AG08395 (cell line): ENCODE measurements around the gene HIGD2A.

ENCODE experiments used
- DNase-seq: peaks from one replicate; pipeline ENCODE4 v3.0.0; 2012; ENCODE audit warnings: mixed read lengths, low spot score

HIGD2A gene

DNA sequence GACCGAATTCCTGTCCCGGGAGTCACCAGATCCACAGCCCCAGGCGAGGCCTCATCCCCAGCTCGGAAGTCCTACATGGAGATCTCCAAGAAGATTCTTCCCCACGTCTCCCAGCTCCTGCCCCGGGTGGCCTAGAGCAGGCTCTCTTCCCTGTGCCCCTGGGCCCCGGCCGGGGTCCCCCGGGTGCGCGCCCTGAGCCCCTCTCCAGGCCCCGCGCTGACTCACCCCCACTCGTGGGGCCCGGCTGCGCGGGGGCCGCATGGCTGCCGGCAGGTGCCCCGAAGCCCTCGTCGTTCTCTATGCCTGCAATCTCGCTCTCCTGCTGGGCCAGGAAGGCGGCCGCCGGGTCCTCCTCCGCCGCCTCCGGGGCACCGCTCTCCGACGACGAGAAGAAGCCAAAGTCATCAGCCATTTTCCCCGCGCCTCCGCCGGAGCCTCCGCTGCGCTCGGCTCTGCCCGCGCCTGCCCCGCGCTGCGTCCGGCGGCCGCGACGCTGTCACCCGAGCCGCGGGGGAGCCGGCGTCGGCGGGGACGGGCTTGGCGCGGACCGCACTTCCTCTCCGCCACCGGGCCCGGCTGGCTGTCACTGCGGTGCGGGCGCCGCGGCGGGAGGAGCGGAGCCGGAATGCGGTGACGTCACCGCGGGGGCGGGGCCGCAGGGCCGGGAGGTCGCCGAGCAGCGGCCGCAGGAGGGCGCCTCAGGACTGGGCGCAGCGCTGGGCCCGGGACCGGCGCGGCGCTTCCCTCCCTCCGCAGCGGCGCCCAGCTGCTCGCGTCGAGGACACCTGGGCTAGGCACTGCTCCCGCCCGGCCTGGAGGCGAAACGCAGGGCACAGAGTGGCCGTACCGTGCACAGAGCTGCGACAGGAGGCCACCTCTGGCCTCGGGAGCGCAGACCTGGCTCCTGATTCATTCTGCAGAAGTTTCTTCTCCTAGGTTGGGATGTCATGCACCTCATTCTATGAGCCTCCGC is 27.7 kb downstream of the HIGD2A start, which contains the start of gene CLTB:
TSS of gene CLTB (minus strand) at position 588 of the 973 bp plus-strand sequence. CDS start at position 412, 176 bp downstream.
- peak; percentile 94 for DNase-seq

DNA sequence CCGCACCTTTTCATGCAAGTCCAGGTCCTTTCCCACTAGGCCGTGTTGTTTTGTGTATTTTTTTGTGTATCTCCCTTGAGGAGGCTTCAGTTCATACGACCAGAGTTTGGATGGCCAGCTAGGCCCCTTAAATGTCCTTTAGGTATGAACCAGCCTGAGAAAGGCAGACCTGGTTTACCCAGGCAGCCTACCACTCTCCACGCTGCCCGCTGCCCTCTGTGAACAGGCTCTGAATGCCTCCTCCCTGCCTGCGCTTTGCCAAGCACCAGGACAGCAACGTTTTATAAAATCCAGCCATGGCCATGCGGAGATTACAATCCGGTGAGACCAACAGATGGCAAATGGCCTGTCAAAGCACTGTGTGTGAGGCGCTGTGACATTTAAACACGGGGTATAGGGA is 28.4 kb downstream of the HIGD2A start:
- no peak for DNase-seq

DNA sequence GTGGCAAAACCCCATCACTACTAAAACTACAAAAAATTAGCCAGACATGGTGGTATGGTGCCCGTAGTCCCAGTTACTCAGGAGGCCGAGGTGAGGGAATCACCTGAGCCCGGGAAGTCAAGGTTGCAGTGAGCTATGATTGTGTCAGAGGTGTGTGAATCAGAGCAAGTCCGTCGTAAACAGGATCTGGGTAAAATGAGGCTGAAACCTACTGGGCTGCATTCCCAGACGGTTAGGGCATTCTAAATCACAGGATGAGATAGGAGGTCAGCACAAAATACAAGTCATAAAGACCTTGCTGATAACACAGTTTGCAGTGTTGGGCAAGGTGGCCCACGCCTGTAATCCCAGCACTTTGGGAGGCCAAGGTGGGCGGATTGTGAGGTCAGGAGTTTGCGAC is 29.7 kb downstream of the HIGD2A start:
- no peak for DNase-seq

DNA sequence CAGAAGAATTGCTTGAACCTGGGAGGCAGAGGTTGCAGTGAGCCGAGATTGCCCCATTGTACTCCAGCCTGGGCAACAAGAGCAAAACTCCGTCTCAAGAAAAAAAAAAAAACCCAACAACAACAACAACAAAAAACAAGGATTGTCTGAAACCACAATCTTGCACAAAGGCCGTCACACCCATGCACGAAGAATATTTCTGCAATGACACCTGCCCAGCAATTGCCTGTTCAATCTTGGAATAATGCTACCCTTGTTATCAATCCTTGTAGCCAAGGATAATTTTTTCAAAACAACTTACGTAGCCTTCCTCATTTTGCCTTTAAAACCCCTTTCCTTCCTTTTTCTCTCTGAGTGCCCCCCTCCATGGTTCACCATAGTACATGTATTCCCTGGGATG is 31.5 kb downstream of the HIGD2A start:
- no peak for DNase-seq

DNA sequence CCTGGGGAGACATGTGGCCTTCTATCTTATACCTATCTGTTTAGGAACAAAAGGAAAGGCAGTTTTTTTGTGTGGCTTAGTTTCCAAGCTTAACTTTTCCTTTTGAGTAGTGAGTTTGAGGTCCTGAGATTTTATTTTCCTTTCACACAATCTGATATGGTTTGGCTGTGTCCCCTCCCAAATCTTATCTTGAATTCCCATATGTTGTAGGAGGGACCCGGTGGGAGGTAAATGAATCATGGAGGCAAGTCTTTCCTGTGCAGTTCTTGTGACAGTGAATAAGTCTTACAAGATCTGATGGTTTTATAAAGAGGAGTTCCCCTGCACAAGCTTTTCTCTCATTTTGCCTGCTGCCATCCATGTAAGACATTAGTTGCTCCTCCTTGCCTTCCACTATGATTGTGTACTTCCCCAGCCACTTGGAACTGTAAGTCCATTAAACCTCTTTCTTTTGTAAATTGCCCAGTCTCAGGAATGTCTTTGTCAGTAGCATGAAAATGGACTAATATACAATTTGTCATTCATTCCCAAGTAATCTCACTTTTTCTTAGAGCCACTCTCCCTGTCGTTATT is 32.5 kb downstream of the HIGD2A start:
- DNase-seq, result no peak

DNA sequence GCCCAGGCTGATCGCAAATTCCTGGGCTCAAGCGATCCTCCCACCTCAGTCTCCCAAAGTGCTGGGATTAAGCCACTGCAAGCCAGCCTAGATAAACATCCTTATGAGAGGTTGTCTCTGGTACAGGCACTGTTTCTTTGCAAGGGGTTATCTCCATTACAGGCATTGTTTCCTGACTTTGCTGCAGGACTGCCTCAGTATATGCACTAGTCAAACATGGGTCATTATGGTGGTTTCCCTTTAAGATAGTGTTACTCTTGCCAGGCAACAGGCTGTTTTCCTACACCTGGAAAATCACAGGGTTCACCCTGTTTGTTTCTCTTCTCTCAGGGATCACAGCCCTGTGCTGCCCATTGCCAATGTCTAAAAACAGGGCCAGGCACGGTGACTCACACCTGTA is 35.6 kb downstream of the HIGD2A start:
- no peak for DNase-seq

DNA sequence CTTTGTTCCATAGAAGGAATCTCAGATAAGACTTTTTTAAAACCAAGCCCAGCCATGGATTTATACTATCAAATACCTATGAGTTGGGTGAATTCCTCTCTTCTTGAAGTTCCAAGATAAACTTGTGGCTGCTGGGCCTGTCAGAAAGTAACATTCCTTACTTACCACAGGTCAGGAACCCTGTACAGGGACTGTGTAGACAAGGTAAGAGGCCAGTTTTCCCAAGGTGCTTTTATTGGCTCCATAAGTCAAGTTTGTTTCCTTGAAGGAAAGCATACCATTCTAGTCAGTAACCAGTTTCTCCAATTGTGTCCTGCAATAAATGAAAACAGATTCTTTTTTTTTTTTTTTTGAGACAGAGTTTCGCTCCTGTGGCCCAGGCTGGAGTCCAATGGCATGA is 36.6 kb downstream of the HIGD2A start:
- no peak for DNase-seq

DNA sequence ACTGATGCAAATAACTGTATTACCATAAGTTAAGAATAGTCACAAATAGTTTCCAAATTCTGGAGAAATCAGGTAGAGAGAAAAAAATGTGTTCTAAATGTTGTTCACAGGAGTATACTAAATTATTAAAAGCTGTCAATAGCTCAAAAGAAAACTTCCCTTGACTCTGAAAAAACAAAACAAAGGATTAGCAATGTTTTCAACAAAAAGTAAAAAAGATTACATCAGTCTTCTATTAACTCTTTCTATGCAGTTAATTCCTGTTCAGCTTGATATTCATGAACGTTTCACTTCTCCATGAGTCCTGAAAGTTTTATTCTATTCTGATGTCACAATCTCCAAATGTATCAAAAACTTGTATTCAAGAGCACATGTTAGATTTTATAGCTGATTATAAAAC is 37.2 kb downstream of the HIGD2A start:
- no peak for DNase-seq

DNA sequence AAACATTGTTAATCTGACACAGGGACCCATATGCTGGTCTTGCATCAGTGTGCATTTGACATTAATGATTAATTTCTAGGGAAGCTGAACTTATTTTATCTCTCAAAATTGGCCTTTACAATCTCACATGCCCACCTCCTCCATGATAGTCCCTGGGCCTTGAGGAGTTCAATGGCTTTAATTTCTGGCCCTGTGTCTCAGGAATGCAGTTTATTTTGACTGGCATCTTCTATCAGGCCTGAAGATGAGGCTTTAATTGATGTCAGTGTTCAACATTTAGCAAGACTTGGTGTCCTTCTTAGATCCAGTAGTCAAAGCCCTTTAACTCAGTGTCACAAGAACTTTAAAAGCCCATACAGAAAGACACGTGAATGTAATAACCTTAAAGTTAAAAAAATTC is 38.3 kb downstream of the HIGD2A start:
- DNase-seq, result no peak

DNA sequence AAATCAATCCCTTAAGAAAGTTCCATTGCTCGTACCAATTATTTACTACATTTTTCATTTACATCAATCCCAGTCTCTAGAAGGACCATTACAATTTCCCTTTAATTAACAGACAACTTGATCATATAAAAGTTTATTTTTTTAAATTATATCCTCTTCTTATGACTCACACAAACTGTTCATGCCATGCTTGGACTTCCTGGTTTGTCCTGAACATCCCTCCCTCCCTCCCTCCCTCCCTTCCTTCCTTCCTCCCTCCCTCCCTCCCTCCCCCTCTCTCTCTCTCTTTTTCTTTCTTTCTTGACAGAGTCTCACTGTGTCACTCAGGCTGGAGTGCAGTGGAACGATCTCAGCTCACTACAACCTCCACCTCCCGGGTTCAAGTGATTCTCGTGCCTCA is 39.4 kb downstream of the HIGD2A start:
- DNase-seq, result no peak

DNA sequence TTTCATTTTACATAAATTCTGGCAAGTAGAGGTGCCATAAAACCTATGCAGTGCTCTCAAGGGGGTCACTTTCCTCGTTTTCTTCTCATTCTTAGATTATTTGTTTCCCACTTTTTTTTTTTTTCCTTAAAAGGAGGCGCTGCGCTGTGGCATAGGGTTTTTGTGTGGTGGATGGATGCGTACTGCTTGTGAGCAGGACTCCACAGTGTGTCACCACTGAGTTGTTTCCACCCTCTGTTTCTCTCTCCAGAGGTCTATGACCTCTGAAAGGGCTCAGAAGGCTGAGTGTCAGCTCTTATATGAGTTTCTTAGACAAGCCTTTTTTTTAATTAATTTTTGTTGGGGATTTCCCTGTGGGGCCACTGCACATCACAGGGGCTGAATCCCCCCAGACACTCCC is 41.4 kb downstream of the HIGD2A start:
- no peak for DNase-seq

DNA sequence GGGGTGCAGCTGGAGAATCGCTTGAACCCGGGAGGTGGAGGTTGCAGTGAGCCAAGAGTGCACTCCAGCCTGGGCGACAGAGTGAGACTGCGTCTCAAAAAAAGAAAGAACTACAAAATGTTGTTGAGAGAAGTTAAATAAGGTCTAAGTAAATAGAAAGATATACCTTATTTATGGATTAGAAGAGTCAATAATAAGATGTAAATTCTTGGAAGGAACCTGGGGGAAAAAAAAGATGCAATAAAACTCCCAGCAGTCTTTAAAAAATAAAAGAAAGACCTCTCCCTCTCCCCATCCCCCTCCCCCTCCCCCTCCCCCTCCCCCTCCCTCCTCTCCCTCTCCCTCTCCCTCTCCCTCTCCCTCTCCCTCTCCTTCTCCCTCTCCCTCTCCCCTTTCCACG is 44.2 kb downstream of the HIGD2A start:
- DNase-seq, result no peak

DNA sequence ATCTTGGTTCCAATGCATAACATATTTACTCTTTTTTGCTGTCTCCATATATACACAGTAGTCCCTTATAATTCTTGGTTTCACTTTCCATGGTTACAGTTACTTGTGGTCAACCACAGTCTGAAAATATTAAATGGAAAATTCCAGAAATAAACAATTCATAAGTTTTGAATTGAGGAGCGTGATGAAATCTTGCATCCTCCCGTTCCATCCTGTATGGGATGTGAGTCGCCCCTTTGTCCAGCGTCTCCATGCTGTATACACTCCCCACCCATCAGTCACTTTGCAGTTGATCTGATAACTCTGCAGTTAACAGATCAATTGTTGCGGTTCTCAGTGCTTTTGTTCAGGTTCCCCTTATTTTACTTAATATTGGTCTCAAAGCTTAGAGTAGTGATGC is 48.1 kb downstream of the HIGD2A start:
- peak; percentile 66 for DNase-seq

DNA sequence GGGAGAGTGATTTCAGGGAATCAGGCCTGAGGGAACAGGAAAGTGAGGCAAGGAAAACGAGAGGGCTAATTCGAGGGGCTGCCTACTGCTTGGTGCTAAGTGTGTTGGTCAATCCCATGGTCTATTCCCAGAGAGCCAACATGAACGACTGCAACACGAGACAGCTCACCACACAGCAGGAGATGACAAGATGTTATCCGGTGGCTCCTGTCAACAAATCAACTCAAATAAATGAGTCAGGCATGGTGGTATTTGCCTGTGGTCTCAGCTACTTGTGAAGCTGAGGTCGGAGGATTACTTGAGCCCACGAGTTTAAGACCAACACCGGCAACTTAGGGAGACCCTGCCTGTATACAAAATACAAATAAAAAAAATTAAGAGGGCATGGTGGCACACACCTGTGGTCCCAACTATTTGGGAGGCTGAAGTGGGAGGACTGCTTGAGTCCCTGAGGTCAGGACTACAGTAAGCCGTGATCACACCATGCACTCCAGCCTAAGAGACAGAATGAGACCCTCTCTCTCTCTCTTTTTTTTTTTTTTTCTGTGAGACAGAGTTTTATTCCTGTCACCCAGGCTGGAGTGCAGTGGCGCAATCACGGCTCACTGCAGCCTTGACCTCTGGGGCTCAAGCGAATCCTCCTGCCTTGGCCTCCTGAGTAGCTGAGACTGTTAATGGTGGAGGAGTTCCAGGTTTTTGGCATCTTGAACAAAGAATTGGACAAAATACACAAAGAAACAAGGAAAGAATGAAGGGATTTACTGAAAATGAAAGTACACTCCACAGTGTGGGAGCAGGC is 50.6 kb downstream of the HIGD2A start:
- DNase-seq, result peak; percentile 38
